NCI-H187 treated with DMSO at 0.1 percent for 48 hours (cell line): ENCODE data around the gene LYRM9.
A peak's percentile ranks its signal among the peaks of the same experiment; 100 is the strongest.
"Not testable (repeated sequence)": the region's sequence is repeated elsewhere in the genome, so short reads cannot be mapped to it uniquely, and the experiment has no call there.

Source experiments
- DNase-seq: peaks from one replicate; lab custom pipeline; 2025; lab: John Stamatoyannopoulos, UW

Gene LYRM9

GRCh38 chr17:27873746-27874145 is 19.4 kb downstream of the LYRM9 start:
- no peak for DNase-seq

GRCh38 chr17:27873211-27873610 is 20.0 kb downstream of the LYRM9 start:
- no peak for DNase-seq

GRCh38 chr17:27872776-27873175 is 20.4 kb downstream of the LYRM9 start:
- DNase-seq = no peak

- no peak for DNase-seq
Observed at GRCh38 chr17:27871407-27871806, 21.8 kb downstream of the LYRM9 start.

GRCh38 chr17:27870345-27870744 is 22.8 kb downstream of the LYRM9 start:
- DNase-seq = no peak

GRCh38 chr17:27868565-27868964 is 24.6 kb downstream of the LYRM9 start:
- no peak for DNase-seq

- DNase-seq = no peak
Observed at GRCh38 chr17:27862840-27863239, 30.3 kb downstream of the LYRM9 start.

- DNase-seq = no peak
Observed at GRCh38 chr17:27862004-27862403, 31.2 kb downstream of the LYRM9 start.

- no peak for DNase-seq
Observed at GRCh38 chr17:27860971-27861664, 32.0 kb downstream of the LYRM9 start.

GRCh38 chr17:27858621-27859305 is 34.4 kb downstream of the LYRM9 start:
- no peak for DNase-seq

- no peak for DNase-seq
Observed at GRCh38 chr17:27856676-27857432, 36.3 kb downstream of the LYRM9 start.

- no peak for DNase-seq
Observed at GRCh38 chr17:27855454-27855853, 37.7 kb downstream of the LYRM9 start.

GRCh38 chr17:27854163-27854562 is 39.0 kb downstream of the LYRM9 start:
- no peak for DNase-seq

- DNase-seq = no peak
Observed at GRCh38 chr17:27853091-27853490, 40.1 kb downstream of the LYRM9 start.

GRCh38 chr17:27849474-27850185 is 43.5 kb downstream of the LYRM9 start:
- DNase-seq = no peak

- DNase-seq = peak; percentile 16
Observed at GRCh38 chr17:27848931-27849330, 44.2 kb downstream of the LYRM9 start.

GRCh38 chr17:27846808-27847307 is 46.3 kb downstream of the LYRM9 start:
- not testable (repeated sequence) for DNase-seq

- no peak for DNase-seq
Observed at GRCh38 chr17:27846042-27846655, 47.0 kb downstream of the LYRM9 start.

GRCh38 chr17:27845264-27846041 is 47.7 kb downstream of the LYRM9 start:
- no peak for DNase-seq

- DNase-seq = no peak
Observed at GRCh38 chr17:27840688-27841087, 52.5 kb downstream of the LYRM9 start.

GRCh38 chr17:27840406-27840678 is 52.8 kb downstream of the LYRM9 start:
- not testable (repeated sequence) for DNase-seq
